HS-27A (cell line): ENCODE data around the gene TPP1.

Source experiments
- DNase-seq: peaks from one replicate; pipeline ENCODE4 v3.0.0-alpha.2; 2012; ENCODE audit warnings: low read depth, missing footprints

Gene TPP1

GRCh38 chr11:6587360-6587953 lies 31.8 kb downstream of the TPP1 start:
- no peak for DNase-seq

- DNase-seq = no peak
These were observed 32.5 kb downstream of the TPP1 start for GRCh38 chr11:6586434-6587359.

- DNase-seq = no peak
These were observed 34.7 kb downstream of the TPP1 start for GRCh38 chr11:6584528-6584927.

- no peak for DNase-seq
These were observed 35.6 kb downstream of the TPP1 start for GRCh38 chr11:6583584-6583983.

GRCh38 chr11:6579681-6580080 lies 39.5 kb downstream of the TPP1 start:
- no peak for DNase-seq

- DNase-seq = no peak
These were observed 41.1 kb downstream of the TPP1 start for GRCh38 chr11:6578134-6578533.

GRCh38 chr11:6576471-6577373 lies 42.5 kb downstream of the TPP1 start:
- no peak for DNase-seq

GRCh38 chr11:6574816-6575715 lies 44.2 kb downstream of the TPP1 start:
- no peak for DNase-seq

- DNase-seq = no peak
These were observed 47.0 kb downstream of the TPP1 start for GRCh38 chr11:6572215-6572614.

- DNase-seq = no peak
These were observed 47.7 kb downstream of the TPP1 start for GRCh38 chr11:6571434-6572008.

- DNase-seq = no peak
These were observed 48.4 kb downstream of the TPP1 start for GRCh38 chr11:6570691-6571427.

GRCh38 chr11:6569706-6570105 lies 49.5 kb downstream of the TPP1 start:
- no peak for DNase-seq

GRCh38 chr11:6568191-6568918 lies 50.9 kb downstream of the TPP1 start:
- DNase-seq = no peak

GRCh38 chr11:6567371-6567745 lies 51.9 kb downstream of the TPP1 start:
- DNase-seq = no peak

- no peak for DNase-seq
These were observed 52.4 kb downstream of the TPP1 start for GRCh38 chr11:6566704-6567370.

- no peak for DNase-seq
These were observed 53.1 kb downstream of the TPP1 start for GRCh38 chr11:6565988-6566703.

- no peak for DNase-seq
These were observed 53.9 kb downstream of the TPP1 start for GRCh38 chr11:6565325-6565724.

GRCh38 chr11:6563667-6564066 lies 55.6 kb downstream of the TPP1 start:
- DNase-seq = no peak
